Measurements from ENCODE around the gene BABAM2.
A peak's percentile ranks its signal among the peaks of the same experiment; 100 is the strongest.

BABAM2 gene

DNA sequence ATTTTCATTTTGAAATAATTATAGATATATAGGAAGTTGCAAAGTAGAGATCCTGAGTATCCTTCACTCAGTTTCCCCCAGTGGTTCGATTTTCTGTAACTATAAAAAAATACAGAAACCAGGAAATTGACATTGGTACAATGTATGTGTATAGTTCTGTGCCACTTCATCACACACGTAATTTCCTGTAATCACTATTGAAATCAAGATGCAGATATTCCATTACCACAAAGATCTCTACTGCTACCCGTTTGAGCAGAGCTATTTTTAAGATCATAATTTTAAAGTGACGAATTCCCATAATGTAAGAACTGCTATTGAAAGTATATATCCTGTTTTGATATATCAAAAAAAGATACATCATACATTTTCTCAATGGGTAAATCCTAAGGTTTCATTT is 142.3 kb downstream of the BABAM2 start:
- peaks cover 2% of the 10 kb centered on the region for H3K4me1 ChIP-seq
- DNase-seq (ENCODE audit: low spot score in 2 of 2), result no peak
- no peak overlapping the region for H3K4me3 ChIP-seq
- no peaks in the 10 kb centered on the region for H3K27me3 ChIP-seq (ENCODE audit: low read depth)
- H3K36me3 ChIP-seq (replicated peaks), result no peaks in the 10 kb centered on the region
- in situ Hi-C loops (cut with MboI; ENCODE audit: low sequenced_read_pairs), result no loop called here
- no peaks in the 10 kb centered on the region for H3K9me3 ChIP-seq

DNA sequence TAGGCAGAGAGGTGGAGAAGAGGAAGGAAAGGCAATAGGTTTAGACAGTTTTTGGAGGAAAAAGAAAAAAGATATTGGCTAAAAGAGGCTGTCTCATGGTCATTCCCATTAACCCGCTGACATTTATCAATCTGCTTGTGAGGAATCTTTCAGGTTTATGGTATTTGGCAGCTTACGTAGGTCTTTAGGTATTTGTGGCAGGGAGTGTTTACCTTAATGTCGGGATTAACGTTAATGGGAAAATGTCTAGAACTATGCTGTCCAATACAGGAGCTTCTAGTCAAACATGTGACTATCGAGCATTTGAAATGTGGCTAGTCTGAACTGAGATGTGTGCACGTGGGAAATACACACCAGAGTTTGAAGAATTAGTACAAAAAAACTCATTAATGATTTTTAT is 144.2 kb downstream of the BABAM2 start:
- Histone ChIP-seq H3K36me3 (replicated peaks) (no peaks in the 10 kb centered on the region), H3K9me3 (no peaks in the 10 kb centered on the region), H3K27me3 (ENCODE audit: low read depth) (no peaks in the 10 kb centered on the region), H3K4me1 (peaks cover 2% of the 10 kb centered on the region), H3K4me3 (no peak overlapping the region)
- no peak for DNase-seq (ENCODE audit: low spot score in 2 of 2)
- in situ Hi-C loops (cut with MboI; ENCODE audit: low sequenced_read_pairs), result no loop called here

- in situ Hi-C loops (cut with MboI; ENCODE audit: low sequenced_read_pairs), result no loop called here
- Histone ChIP-seq H3K36me3 (replicated peaks) (no peaks in the 10 kb centered on the region), H3K4me1 (peaks cover 2% of the 10 kb centered on the region), H3K9me3 (no peaks in the 10 kb centered on the region), H3K27me3 (ENCODE audit: low read depth) (no peaks in the 10 kb centered on the region), H3K4me3 (no peak overlapping the region)
- DNase-seq (ENCODE audit: low spot score in 2 of 2), result peak in 1 of 2 experiments; percentile 13
Measured at GRCh38 chr2:28035163-28035690, 144.7 kb downstream of the BABAM2 start.

DNA sequence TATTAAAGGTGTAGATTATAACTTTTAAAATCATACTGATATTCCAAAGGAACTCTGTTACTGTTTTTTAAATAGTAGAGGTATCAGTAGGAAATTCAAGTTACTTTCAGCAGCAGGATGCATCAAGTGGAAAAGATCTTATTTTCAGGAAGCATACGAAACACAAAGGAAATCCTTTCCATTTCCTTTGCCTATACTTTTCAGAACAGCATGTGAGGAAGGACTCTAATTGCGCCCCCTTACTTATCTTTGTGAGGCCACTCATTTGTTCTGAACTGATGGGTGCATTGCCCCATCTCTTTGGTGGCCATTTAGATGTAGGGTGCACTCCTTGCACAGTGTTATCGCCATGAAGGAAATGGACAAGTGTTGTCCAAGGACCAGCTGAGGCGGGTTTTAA is 145.3 kb downstream of the BABAM2 start:
- in situ Hi-C loops (cut with MboI; ENCODE audit: low sequenced_read_pairs), result no loop called here
- Histone ChIP-seq H3K27me3 (ENCODE audit: low read depth) (no peaks in the 10 kb centered on the region), H3K4me1 (peaks cover 2% of the 10 kb centered on the region), H3K36me3 (replicated peaks) (no peaks in the 10 kb centered on the region), H3K9me3 (no peaks in the 10 kb centered on the region), H3K4me3 (no peak overlapping the region)
- DNase-seq (ENCODE audit: low spot score in 2 of 2), result no peak

DNA sequence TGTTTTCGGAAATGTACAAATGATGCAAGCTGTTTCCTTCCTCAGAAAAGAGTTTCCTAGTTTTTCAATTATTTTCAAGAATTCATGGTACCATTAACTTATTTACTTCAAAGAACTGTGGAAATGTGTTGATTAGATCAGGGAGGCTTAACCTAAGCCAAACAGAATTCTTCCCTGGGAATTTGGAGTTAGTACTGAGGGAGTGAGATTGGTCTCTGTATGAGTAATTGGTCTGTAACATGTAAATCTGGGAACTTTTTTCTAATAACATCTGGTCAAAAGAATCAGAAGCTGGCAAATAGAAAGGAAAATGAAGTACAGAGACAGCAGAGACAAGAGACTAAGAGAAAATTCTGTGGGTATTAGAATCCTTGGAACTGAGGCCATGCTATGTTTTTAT is 145.8 kb downstream of the BABAM2 start:
- Histone ChIP-seq H3K9me3 (no peaks in the 10 kb centered on the region), H3K27me3 (ENCODE audit: low read depth) (no peaks in the 10 kb centered on the region), H3K4me3 (no peak overlapping the region), H3K36me3 (replicated peaks) (no peaks in the 10 kb centered on the region), H3K4me1 (peaks cover 2% of the 10 kb centered on the region)
- DNase-seq (ENCODE audit: low spot score in 2 of 2), result no peak
- in situ Hi-C loops (cut with MboI; ENCODE audit: low sequenced_read_pairs), result no loop called here

DNA sequence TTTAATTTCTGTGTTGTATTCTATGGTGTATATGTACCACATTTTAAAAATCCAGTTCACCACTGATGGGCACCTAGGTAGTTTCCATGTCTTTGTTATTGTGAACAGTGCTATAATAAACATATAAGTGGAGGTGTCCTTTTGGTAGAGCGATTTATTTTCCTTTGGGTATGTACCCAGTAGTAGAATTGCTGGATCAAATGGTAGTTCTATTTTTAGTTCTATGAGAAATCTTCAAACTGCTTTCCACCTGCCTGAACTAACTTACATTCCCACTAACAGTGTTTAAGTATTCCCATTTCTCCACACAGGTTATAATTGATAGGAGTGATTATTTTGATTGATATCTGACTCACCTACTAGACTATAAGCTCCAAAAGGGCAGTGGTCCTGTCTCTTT is 148.2 kb downstream of the BABAM2 start:
- Histone ChIP-seq H3K27me3 (ENCODE audit: low read depth) (no peaks in the 10 kb centered on the region), H3K36me3 (replicated peaks) (no peaks in the 10 kb centered on the region), H3K9me3 (no peaks in the 10 kb centered on the region), H3K4me3 (no peak overlapping the region), H3K4me1 (peaks cover 2% of the 10 kb centered on the region)
- in situ Hi-C loops (cut with MboI; ENCODE audit: low sequenced_read_pairs), result no loop called here
- no peak for DNase-seq (ENCODE audit: low spot score in 2 of 2)

DNA sequence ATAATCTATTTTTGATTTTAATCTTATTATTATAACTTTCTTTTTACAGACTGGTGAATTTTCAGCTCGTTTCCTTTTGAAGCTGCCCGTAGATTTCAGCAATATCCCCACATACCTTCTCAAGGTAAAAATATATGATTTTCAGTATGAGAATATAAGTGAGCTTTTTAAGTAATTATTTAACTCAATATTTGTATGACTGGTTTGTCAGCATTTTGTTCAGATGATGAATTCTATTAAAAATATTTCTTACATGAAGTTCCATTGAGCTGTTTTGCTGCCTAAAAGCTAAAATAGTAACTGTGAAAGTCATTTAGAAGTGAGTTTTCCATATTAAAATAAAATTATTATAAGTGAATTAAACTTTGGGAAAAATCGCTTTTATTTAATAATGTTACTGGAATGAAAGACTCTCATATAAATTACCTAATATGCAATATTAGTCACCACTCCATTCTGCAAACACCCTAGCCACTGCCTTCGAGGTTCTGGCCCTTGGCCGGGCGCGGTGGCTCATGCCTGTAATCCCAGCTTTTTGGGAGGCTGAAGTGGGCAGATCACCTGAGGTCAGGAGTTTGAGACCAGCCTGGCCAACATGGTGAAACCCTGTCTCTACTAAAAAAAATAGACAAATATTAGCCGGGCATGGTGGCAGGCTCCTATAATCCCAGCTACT is 155.3 kb downstream of the BABAM2 start:
- no peaks in the 10 kb centered on the region for H3K27me3 ChIP-seq (ENCODE audit: low read depth)
- in situ Hi-C loops (cut with MboI; ENCODE audit: low sequenced_read_pairs), result no loop called here
- H3K4me1 ChIP-seq, result no peaks in the 10 kb centered on the region
- H3K9me3 ChIP-seq, result no peaks in the 10 kb centered on the region
- no peak for DNase-seq (ENCODE audit: low spot score in 2 of 2)
- no peaks in the 10 kb centered on the region for H3K36me3 ChIP-seq (replicated peaks)
- H3K4me3 ChIP-seq, result no peak overlapping the region

GRCh38 chr2:28046921-28047320 is 156.4 kb downstream of the BABAM2 start:
- in situ Hi-C loops (cut with MboI; ENCODE audit: low sequenced_read_pairs), result no loop called here
- H3K4me3 ChIP-seq, result no peak overlapping the region
- no peaks in the 10 kb centered on the region for H3K9me3 ChIP-seq
- no peaks in the 10 kb centered on the region for H3K27me3 ChIP-seq (ENCODE audit: low read depth)
- DNase-seq (ENCODE audit: low spot score in 2 of 2), result no peak
- no peaks in the 10 kb centered on the region for H3K36me3 ChIP-seq (replicated peaks)
- H3K4me1 ChIP-seq, result no peaks in the 10 kb centered on the region

DNA sequence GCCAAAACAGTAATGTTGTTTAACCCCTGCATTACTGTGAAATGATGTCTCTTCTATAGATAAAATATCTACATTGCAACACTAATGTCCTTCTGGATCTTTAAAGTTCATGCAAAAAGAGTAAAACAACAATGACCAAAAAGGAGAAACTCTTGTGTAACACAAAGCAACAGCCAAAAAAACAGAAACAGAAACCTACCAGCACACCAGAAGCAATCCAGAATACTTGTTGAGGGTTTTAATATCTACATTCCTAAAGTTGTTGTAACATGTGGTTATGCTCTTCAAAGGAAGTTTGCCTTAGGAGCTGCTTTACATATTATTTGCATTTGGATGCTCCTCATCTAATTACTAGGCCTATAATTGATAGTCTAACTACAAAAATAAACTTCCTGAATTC is 157.2 kb downstream of the BABAM2 start:
- H3K36me3 ChIP-seq (replicated peaks), result no peaks in the 10 kb centered on the region
- in situ Hi-C loops (cut with MboI; ENCODE audit: low sequenced_read_pairs), result no loop called here
- no peak for DNase-seq (ENCODE audit: low spot score in 2 of 2)
- H3K4me1 ChIP-seq, result no peaks in the 10 kb centered on the region
- no peak overlapping the region for H3K4me3 ChIP-seq
- no peaks in the 10 kb centered on the region for H3K9me3 ChIP-seq
- H3K27me3 ChIP-seq (ENCODE audit: low read depth), result no peaks in the 10 kb centered on the region

DNA sequence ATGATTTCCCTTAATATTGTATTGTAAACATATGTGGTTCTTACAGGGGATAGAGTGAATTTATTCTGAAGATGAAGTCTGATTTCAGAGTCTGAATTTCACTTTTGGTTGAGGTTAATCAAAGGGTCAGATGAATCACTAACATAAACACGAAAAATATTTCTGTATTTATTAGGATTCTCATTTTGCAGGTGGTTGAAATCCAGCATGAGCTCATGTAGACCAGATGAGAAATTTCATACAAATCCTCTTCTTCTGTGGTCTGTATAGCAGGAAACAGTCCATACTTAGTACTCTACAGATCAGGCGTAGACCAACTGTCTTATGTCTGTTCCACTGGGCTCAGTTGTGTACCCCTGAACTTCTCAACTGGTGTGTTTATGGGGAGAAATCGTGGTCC is 157.8 kb downstream of the BABAM2 start:
- Histone ChIP-seq H3K9me3 (no peaks in the 10 kb centered on the region), H3K4me3 (no peak overlapping the region), H3K36me3 (replicated peaks) (no peaks in the 10 kb centered on the region), H3K27me3 (ENCODE audit: low read depth) (no peaks in the 10 kb centered on the region), H3K4me1 (no peaks in the 10 kb centered on the region)
- DNase-seq (ENCODE audit: low spot score in 2 of 2), result no peak
- in situ Hi-C loops (cut with MboI; ENCODE audit: low sequenced_read_pairs), result no loop called here

DNA sequence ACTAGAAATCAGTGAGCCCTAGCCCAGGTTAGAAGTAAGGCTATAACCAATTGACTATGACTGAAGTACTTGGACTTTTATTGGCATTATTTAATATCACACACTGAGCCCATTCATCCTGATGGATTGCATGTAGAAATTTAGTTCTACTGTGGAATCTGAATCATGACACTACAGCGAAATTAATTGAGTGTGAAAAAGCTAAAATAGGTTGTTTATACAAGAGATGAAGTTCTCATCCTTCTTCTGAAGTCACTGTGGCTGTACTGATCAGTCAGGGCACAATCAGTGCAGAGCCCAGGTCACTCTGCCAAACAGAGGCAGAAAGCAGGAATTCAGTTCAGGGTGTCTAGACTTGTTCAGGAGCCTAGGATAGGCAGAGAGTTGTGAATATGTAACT is 158.9 kb downstream of the BABAM2 start:
- in situ Hi-C loops (cut with MboI; ENCODE audit: low sequenced_read_pairs), result no loop called here
- Histone ChIP-seq H3K27me3 (ENCODE audit: low read depth) (no peaks in the 10 kb centered on the region), H3K4me1 (no peaks in the 10 kb centered on the region), H3K4me3 (no peak overlapping the region), H3K9me3 (no peaks in the 10 kb centered on the region), H3K36me3 (replicated peaks) (no peaks in the 10 kb centered on the region)
- DNase-seq (ENCODE audit: low spot score in 2 of 2), result no peak

GRCh38 chr2:28049899-28050298 is 159.4 kb downstream of the BABAM2 start:
- H3K27me3 ChIP-seq (ENCODE audit: low read depth), result no peaks in the 10 kb centered on the region
- no peaks in the 10 kb centered on the region for H3K36me3 ChIP-seq (replicated peaks)
- no peak for DNase-seq (ENCODE audit: low spot score in 2 of 2)
- in situ Hi-C loops (cut with MboI; ENCODE audit: low sequenced_read_pairs), result no loop called here
- no peak overlapping the region for H3K4me3 ChIP-seq
- no peaks in the 10 kb centered on the region for H3K9me3 ChIP-seq
- no peaks in the 10 kb centered on the region for H3K4me1 ChIP-seq

DNA sequence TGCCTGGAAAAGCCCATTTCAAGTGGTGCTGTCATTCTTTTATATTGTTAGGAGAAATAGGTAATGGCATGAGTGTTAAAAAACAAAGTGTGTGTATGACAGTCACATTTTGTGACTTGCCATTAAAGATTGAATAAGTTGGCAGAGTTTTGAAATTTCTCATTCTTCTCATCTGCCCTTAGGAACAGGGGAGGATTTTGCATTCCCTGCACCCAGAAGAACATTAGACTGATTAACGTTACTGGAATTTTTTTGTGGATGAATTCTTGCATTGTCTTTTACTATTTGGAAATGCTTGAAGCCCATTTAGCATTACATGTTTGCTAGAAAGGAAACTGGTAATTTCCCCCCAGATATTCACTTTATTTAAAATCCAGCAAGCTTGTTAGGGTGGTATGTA is 162.2 kb downstream of the BABAM2 start:
- no peak for DNase-seq (ENCODE audit: low spot score in 2 of 2)
- H3K27me3 ChIP-seq (ENCODE audit: low read depth), result no peaks in the 10 kb centered on the region
- in situ Hi-C loops (cut with MboI; ENCODE audit: low sequenced_read_pairs), result no loop called here
- no peaks in the 10 kb centered on the region for H3K36me3 ChIP-seq (replicated peaks)
- no peaks in the 10 kb centered on the region for H3K9me3 ChIP-seq
- no peak overlapping the region for H3K4me3 ChIP-seq
- no peaks in the 10 kb centered on the region for H3K4me1 ChIP-seq

DNA sequence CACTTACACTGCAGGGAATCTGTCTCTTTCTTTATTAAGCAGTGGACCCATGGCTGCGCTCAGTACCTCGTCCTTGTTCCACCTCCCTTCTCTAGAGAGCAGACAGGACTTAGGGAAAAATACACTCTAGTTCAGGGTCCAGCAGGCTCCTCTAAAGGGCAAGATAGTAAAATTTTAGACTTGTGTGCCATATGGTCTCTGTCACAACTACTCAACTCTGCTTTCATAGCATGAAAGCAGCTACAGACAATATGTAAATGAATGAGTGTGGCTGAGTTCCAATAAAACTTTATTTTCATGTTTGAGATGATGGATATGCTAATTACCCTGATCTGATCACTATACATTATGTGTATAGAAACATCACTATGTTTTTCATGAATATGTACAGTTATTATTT is 163.1 kb downstream of the BABAM2 start:
- H3K27me3 ChIP-seq (ENCODE audit: low read depth), result no peaks in the 10 kb centered on the region
- no peaks in the 10 kb centered on the region for H3K4me1 ChIP-seq
- H3K9me3 ChIP-seq, result no peaks in the 10 kb centered on the region
- H3K36me3 ChIP-seq (replicated peaks), result no peaks in the 10 kb centered on the region
- in situ Hi-C loops (cut with MboI; ENCODE audit: low sequenced_read_pairs), result no loop called here
- no peak overlapping the region for H3K4me3 ChIP-seq
- no peak for DNase-seq (ENCODE audit: low spot score in 2 of 2)

DNA sequence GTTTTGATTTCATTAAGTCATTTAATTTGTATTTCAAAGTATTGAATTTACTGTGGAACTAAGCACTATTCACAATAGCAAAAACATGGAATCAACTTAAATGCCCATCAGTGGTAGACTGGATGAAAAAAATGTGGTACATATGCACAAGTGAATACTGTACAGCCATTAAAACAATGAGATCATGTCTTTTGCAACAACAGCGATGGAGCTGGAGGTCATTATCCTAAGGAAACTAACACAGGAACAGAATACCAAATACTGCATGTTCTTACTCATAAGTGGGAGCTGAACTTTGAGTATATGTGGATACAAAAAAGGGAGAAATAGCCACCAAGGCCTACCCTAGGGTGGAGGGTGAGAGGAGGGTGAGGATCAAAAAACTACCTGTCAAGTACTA is 164.4 kb downstream of the BABAM2 start:
- no peak for DNase-seq (ENCODE audit: low spot score in 2 of 2)
- no peak overlapping the region for H3K4me3 ChIP-seq
- H3K27me3 ChIP-seq (ENCODE audit: low read depth), result no peaks in the 10 kb centered on the region
- in situ Hi-C loops (cut with MboI; ENCODE audit: low sequenced_read_pairs), result no loop called here
- no peaks in the 10 kb centered on the region for H3K9me3 ChIP-seq
- no peaks in the 10 kb centered on the region for H3K4me1 ChIP-seq
- no peaks in the 10 kb centered on the region for H3K36me3 ChIP-seq (replicated peaks)
